GM23338 (cell line): Measurements from ENCODE around the gene CLDN16. TPM values are rescaled to one million over a fixed set of nuclear protein-coding genes. Genes with fewer than 3 reads are reported as not detected.

ENCODE experiments used
- ATAC-seq: fragments of 200-7000 bp; cut with Tn5 transposase; 3 replicates; pipeline ENCODE4 v1.9.1; 2020
- DNase-seq: peaks from one replicate; pipeline ENCODE4 v3.0.0-alpha.2; 2015; ENCODE audit warnings: low spot score
- H2AFZ ChIP-seq: fragments of 200-600 bp; sonication (generic); 2 replicates; pipeline ENCODE4 v1.8.0; 2016; ENCODE audit warnings: antibody characterized with exemption, mild to moderate bottlenecking, moderate library complexity
- H3F3A ChIP-seq: fragments of 200-600 bp; sonication (generic); replicated peaks from 2 replicates; pipeline ENCODE4 v1.8.0; 2017; ENCODE audit warnings: antibody characterized with exemption, mixed run types, low read depth
- H3K27ac ChIP-seq: fragments of 200-600 bp; sonication (generic); 2 replicates; pipeline ENCODE4 v1.6.1; 2016; ENCODE audit warnings: low read depth
- H3K27me3 ChIP-seq: fragments of 200-600 bp; sonication (generic); 2 replicates; pipeline ENCODE4 v1.8.0; 2016; ENCODE audit warnings: mild to moderate bottlenecking, mixed run types, moderate library complexity; ENCODE audit not compliant: insufficient read depth
- H3K36me3 ChIP-seq: fragments of 200-600 bp; sonication (generic); 2 replicates; pipeline ENCODE4 v1.8.0; 2016; ENCODE audit warnings: mild to moderate bottlenecking; ENCODE audit not compliant: insufficient read depth
- H3K4me1 ChIP-seq: fragments of 200-600 bp; sonication (generic); 2 replicates; pipeline ENCODE4 v1.8.0; 2016; ENCODE audit warnings: mild to moderate bottlenecking, moderate library complexity; ENCODE audit not compliant: insufficient read depth
- H3K4me2 ChIP-seq: fragments of 200-600 bp; sonication (generic); 2 replicates; pipeline ENCODE4 v1.7.1; 2017; ENCODE audit warnings: mixed run types
- H3K4me3 ChIP-seq: fragments of 200-600 bp; sonication (generic); 2 replicates; pipeline ENCODE4 v1.6.1; 2016; ENCODE audit warnings: mixed run types
- H3K79me2 ChIP-seq: fragments of 200-600 bp; sonication (generic); replicated peaks from 2 replicates; pipeline ENCODE4 v1.8.0; 2017; ENCODE audit warnings: mild to moderate bottlenecking; ENCODE audit not compliant: insufficient read depth
- H3K9me2 ChIP-seq: fragments of 200-600 bp; sonication (generic); 2 replicates; pipeline ENCODE4 v1.8.0; 2017; ENCODE audit not compliant: insufficient read depth
- H4K20me1 ChIP-seq: fragments of 200-600 bp; sonication (generic); replicated peaks from 2 replicates; pipeline ENCODE4 v1.8.0; 2017; ENCODE audit warnings: mild to moderate bottlenecking; ENCODE audit not compliant: insufficient read depth
- H3K27ac Mint-ChIP-seq: 2 replicates; pipeline ENCODE4 v1.8.0; 2020; ENCODE audit warnings: inconsistent platforms, mild to moderate bottlenecking, moderate library complexity, mixed read lengths
- H3K27me3 Mint-ChIP-seq: 3 replicates; pipeline ENCODE4 v1.8.0; 2022; ENCODE audit warnings: low read depth, mild to moderate bottlenecking, moderate library complexity, mixed read lengths, inconsistent platforms; ENCODE audit not compliant: insufficient read depth, poor library complexity
- H3K36me3 Mint-ChIP-seq: 3 replicates; pipeline ENCODE4 v1.8.0; 2021; ENCODE audit warnings: low read depth, mild to moderate bottlenecking, inconsistent platforms, moderate library complexity, mixed read lengths
- H3K4me1 Mint-ChIP-seq: 3 replicates; pipeline ENCODE4 v1.8.0; 2020; ENCODE audit warnings: mild to moderate bottlenecking, inconsistent platforms, mixed read lengths
- H3K4me3 Mint-ChIP-seq: 3 replicates; pipeline ENCODE4 v1.8.0; 2021; ENCODE audit warnings: moderate library complexity, mild to moderate bottlenecking, inconsistent platforms, mixed read lengths
- H3K9me3 Mint-ChIP-seq: 3 replicates; pipeline ENCODE4 v1.8.0; 2020; ENCODE audit warnings: moderate library complexity, mild to moderate bottlenecking, inconsistent platforms, mixed read lengths
- CREB1 ChIP-seq: fragments of 250-450 bp; sonication (Bioruptor Pico); IDR thresholded peaks from 2 replicates; pipeline ENCODE4 v1.5.0; 2020; ENCODE audit warnings: low read depth, mild to moderate bottlenecking, moderate library complexity
- CTCF ChIP-seq, 2 experiments: fragments of 200-600 bp in 1 of 2; sonication (generic) in 1 of 2; conservative IDR thresholded peaks; 2 replicates each; pipeline versions ENCODE4 v1.5.1 to v1.6.1; 2016 to 2017; ENCODE audit warnings: antibody characterized with exemption in 2 of 2, low read depth in 2 of 2, mild to moderate bottlenecking in 2 of 2, moderate library complexity in 1 of 2
- ETS1 ChIP-seq: IDR thresholded peaks from 2 replicates; pipeline ENCODE4 v1.6.1; 2016; ENCODE audit warnings: antibody characterized with exemption
- EZH2 ChIP-seq: fragments of 200-600 bp; sonication (generic); IDR thresholded peaks from one replicate; pipeline ENCODE4 v1.8.0; 2017; ENCODE audit warnings: antibody characterized with exemption, mild to moderate bottlenecking, low read depth; ENCODE audit not compliant: unreplicated experiment
- EZH2phosphoT487 ChIP-seq: fragments of 200-600 bp; sonication (generic); IDR thresholded peaks from one replicate; pipeline ENCODE4 v1.8.1; 2018; ENCODE audit warnings: antibody characterized with exemption; ENCODE audit not compliant: unreplicated experiment
- JUNB ChIP-seq: IDR thresholded peaks from one replicate; pipeline ENCODE4 v1.6.1; 2016; ENCODE audit warnings: antibody characterized with exemption; ENCODE audit not compliant: unreplicated experiment
- NANOG ChIP-seq: IDR thresholded peaks from 2 replicates; pipeline ENCODE4 v1.6.1; 2016; ENCODE audit warnings: antibody characterized with exemption, borderline replicate concordance
- POLR2AphosphoS5 ChIP-seq: IDR thresholded peaks from 2 replicates; pipeline ENCODE4 v1.6.1; 2016; ENCODE audit warnings: antibody characterized with exemption, low read depth
- REST ChIP-seq: IDR thresholded peaks from one replicate; pipeline ENCODE4 v1.6.1; 2018; ENCODE audit warnings: antibody characterized with exemption; ENCODE audit not compliant: unreplicated experiment
- STAT1 ChIP-seq: IDR thresholded peaks from one replicate; pipeline ENCODE4 v1.6.1; 2016; ENCODE audit warnings: antibody characterized with exemption; ENCODE audit not compliant: unreplicated experiment
- ZNF114 ChIP-seq: fragments of 250-450 bp; sonication (Bioruptor Pico); IDR thresholded peaks from 2 replicates; pipeline ENCODE4 v1.5.0; 2020; ENCODE audit warnings: mild to moderate bottlenecking, moderate library complexity
- ZNF331 ChIP-seq: fragments of 250-450 bp; sonication (Bioruptor Pico); IDR thresholded peaks from 2 replicates; pipeline ENCODE4 v1.5.0; 2020; ENCODE audit warnings: low read depth, mild to moderate bottlenecking, moderate library complexity
- ZNF462 ChIP-seq: fragments of 250-450 bp; sonication (Bioruptor Pico); IDR thresholded peaks from 2 replicates; pipeline ENCODE4 v1.5.0; 2020; ENCODE audit warnings: mild to moderate bottlenecking, moderate library complexity
- polyA plus RNA-seq: library from polyadenylated mRNA; unstranded; fragments of >200 nt; fragmentation: Nextera tagmentation; extraction: Ambion mirVana; gene quantifications from 2 replicates; pipeline ENCODE4 v1.2.1, GENCODE V29; 2016
- total RNA-seq: library from RNA; depleted of rRNA; stranded (reverse); fragments of >200 nt; shearing (Covaris generic); gene quantifications from 2 replicates; pipeline ENCODE4 v1.2.3, GENCODE V29; 2014

The CLDN16 gene
- total and polyA plus RNA-seq, 2 experiments from 2014 or later = 0.06 TPM; not detected in 1

GRCh38 chr3:190425833-190426232, 37.9 kb downstream of the CLDN16 start:
- Histone ChIP-seq H3F3A (no peaks in the 10 kb centered on the region), H3K4me1 (no peaks in the 10 kb centered on the region), H3K4me3 (no peak overlapping the region), H3K4me2 (no peak overlapping the region), H4K20me1 (no peaks in the 10 kb centered on the region), H3K27me3 (no peaks in the 10 kb centered on the region), H3K9me2 (no peaks in the 10 kb centered on the region), H2AFZ (no peak overlapping the region), H3K79me2 (no peaks in the 10 kb centered on the region), H3K36me3 (no peaks in the 10 kb centered on the region), H3K27ac (no peak overlapping the region)
- Mint-ChIP-seq H3K27me3 (peaks cover 4% of the 10 kb centered on the region), H3K36me3 (no peaks in the 10 kb centered on the region), H3K4me1 (no peaks in the 10 kb centered on the region), H3K9me3 (peaks cover 3% of the 10 kb centered on the region; the same call in 2 of the 3 replicates), H3K27ac (no peak overlapping the region), H3K4me3 (no peak overlapping the region)
- ATAC-seq (no peak), DNase-seq (no peak)
- TF ChIP-seq ZNF114 (no peak), REST (no peak), EZH2phosphoT487 (no peak), CTCF (conservative IDR thresholded peaks at IDR 0.05; ENCODE audit: low read depth in 2 of 2) (no peak), STAT1 (no peak), ETS1 (no peak), ZNF331 (no peak), NANOG (no peak), CREB1 (CRISPR knock-in tag) (no peak), EZH2 (no peak), POLR2AphosphoS5 (no peak), ZNF462 (no peak), JUNB (no peak)
